Endothelial cell of umbilical vein (primary cell): ENCODE data around the gene PIRT. TPM values are rescaled to one million over a fixed set of nuclear protein-coding genes. Genes with fewer than 3 reads are reported as not detected.

Source experiments
- BruUV-seq: library from RNA; stranded (reverse); fragments of 400-500 nt; replicated peaks from 2 replicates; lab custom pipeline; 2021; lab: Mats Ljungman, UMichigan
- CTCF ChIA-PET: fragments of 300-600, 350-600 bp; sonication (Branson Sonifier 250); formaldehyde crosslinking; loops from one replicate; lab custom pipeline; 2021; ENCODE audit warnings: antibody characterized with exemption, inconsistent platforms; lab: Charles Lee
- POLR2A ChIA-PET: fragments of 300-600, 350-600 bp; sonication (Branson Sonifier 250); formaldehyde crosslinking; loops from one replicate; lab custom pipeline; 2021; ENCODE audit warnings: antibody characterized with exemption, inconsistent platforms; lab: Charles Lee
- DNase-seq: peaks from one replicate; pipeline ENCODE4 v3.0.0-alpha.2; 2011; ENCODE audit warnings: low read depth, low spot score
- FAIRE-seq: peaks from 2 replicates; lab custom pipeline; 2011; peaks lifted over from hg19 to GRCh38; lab: Jason Lieb, UNC
- H2AFZ ChIP-seq: 2 replicates; pipeline ENCODE4 v1.6.0; 2012; ENCODE audit warnings: low read depth, low read length, control low read depth, inconsistent platforms
- H3K27ac ChIP-seq: 2 replicates; pipeline ENCODE4 v1.5.1; 2011; ENCODE audit warnings: low read depth, mild to moderate bottlenecking, control low read depth, low read length, moderate library complexity; ENCODE audit not compliant: insufficient read depth
- H3K27me3 ChIP-seq, 2 experiments: 2 replicates each; pipeline versions ENCODE4 v1.6.0 to v1.6.1; 2011; ENCODE audit warnings: low read length in 2 of 2, mixed read lengths in 1 of 2; ENCODE audit not compliant: control insufficient read depth in 2 of 2, insufficient read depth in 2 of 2
- H3K36me3 ChIP-seq, 2 experiments: 2 replicates in 1 of 2; 3 replicates in 1 of 2; pipeline ENCODE4 v1.5.1; 2011; ENCODE audit warnings: low read length in 2 of 2, mild to moderate bottlenecking in 1 of 2, moderate library complexity in 1 of 2; ENCODE audit not compliant: control insufficient read depth in 2 of 2, insufficient read depth in 2 of 2; ENCODE audit errors: extremely low read depth in 1 of 2
- H3K4me1 ChIP-seq: 3 replicates; pipeline ENCODE4 v1.5.1; 2011; ENCODE audit warnings: mild to moderate bottlenecking, low read length; ENCODE audit not compliant: control insufficient read depth, insufficient read depth; ENCODE audit errors: extremely low read depth
- H3K4me2 ChIP-seq: 2 replicates; pipeline ENCODE4 v1.6.1; 2011; ENCODE audit warnings: low read length, control low read depth, mixed read lengths; ENCODE audit not compliant: insufficient read depth
- H3K4me3 ChIP-seq, 3 experiments: fragments of 200-600 bp in 1 of 3; sonication (generic), shearing (Covaris generic) in 1 of 3; replicated peaks in 1 of 3; 2 replicates each; pipeline ENCODE4 v1.5.1; 2011 to 2016; ENCODE audit warnings: control low read depth in 3 of 3, low read length in 3 of 3, mild to moderate bottlenecking in 2 of 3, inconsistent platforms in 1 of 3, low read depth in 1 of 3, moderate library complexity in 1 of 3; ENCODE audit not compliant: insufficient read depth in 1 of 3
- H3K79me2 ChIP-seq: 2 replicates; pipeline ENCODE4 v1.6.0; 2012; ENCODE audit warnings: low read length, inconsistent platforms; ENCODE audit not compliant: control insufficient read depth, insufficient read depth
- H3K9ac ChIP-seq: replicated peaks from 2 replicates; pipeline ENCODE3; 2011; ENCODE audit warnings: low read length, control low read depth; ENCODE audit not compliant: insufficient read depth; ENCODE audit errors: extremely low read depth
- H3K9me1 ChIP-seq: replicated peaks from 3 replicates; pipeline ENCODE4 v1.6.0; 2011; ENCODE audit warnings: mild to moderate bottlenecking, low read length; ENCODE audit not compliant: control insufficient read depth, insufficient read depth; ENCODE audit errors: extremely low read depth
- H3K9me3 ChIP-seq: replicated peaks from 2 replicates; pipeline ENCODE4 v1.5.1; 2012; ENCODE audit warnings: low read length, inconsistent platforms; ENCODE audit not compliant: control insufficient read depth, insufficient read depth
- H4K20me1 ChIP-seq: replicated peaks from 2 replicates; pipeline ENCODE3; 2011; ENCODE audit warnings: mild to moderate bottlenecking, low read length; ENCODE audit not compliant: control insufficient read depth, insufficient read depth; ENCODE audit errors: extremely low read depth
- CTCF ChIP-seq, 2 donors: IDR thresholded peaks; 1 replicate in 1 of 2; 2 replicates in 1 of 2; pipeline ENCODE4 v1.5.1; 2011; ENCODE audit warnings: low read length in 2 of 2, mild to moderate bottlenecking in 2 of 2, moderate library complexity in 2 of 2, control low read depth in 1 of 2, inconsistent platforms in 1 of 2, low read depth in 1 of 2; ENCODE audit not compliant: insufficient read depth in 1 of 2; ENCODE audit errors: extremely low read depth in 1 of 2
- FOS ChIP-seq: IDR thresholded peaks from 2 replicates; pipeline ENCODE4 v1.6.1; 2011; ENCODE audit warnings: mild to moderate bottlenecking, low read length, moderate library complexity, borderline replicate concordance; ENCODE audit not compliant: insufficient read depth
- GATA2 ChIP-seq: IDR thresholded peaks from 2 replicates; pipeline ENCODE4 v1.7.0; 2011; ENCODE audit warnings: low read depth, mild to moderate bottlenecking, moderate library complexity, mixed read lengths, low read length; ENCODE audit not compliant: insufficient read length, insufficient read depth
- JUN ChIP-seq: IDR thresholded peaks from 2 replicates; pipeline ENCODE4 v1.6.1; 2011; ENCODE audit warnings: borderline replicate concordance, low read depth; ENCODE audit not compliant: insufficient read length, insufficient read depth
- MYC ChIP-seq: IDR thresholded peaks from one replicate; pipeline ENCODE4 v1.6.1; 2011; ENCODE audit warnings: mild to moderate bottlenecking, low read depth, low read length
- POLR2AphosphoS5 ChIP-seq: IDR thresholded peaks from 2 replicates; pipeline ENCODE4 v1.6.1; 2012; ENCODE audit warnings: low read depth, mild to moderate bottlenecking, control low read depth, low read length, moderate library complexity; ENCODE audit not compliant: insufficient read depth
- dilution Hi-C: fragments of 300-500 bp; cut with MboI; formaldehyde crosslinking; loops from one replicate; pipeline ENCODE4 v1.15.0; 2019; ENCODE audit warnings: low sequenced_read_pairs; ENCODE audit not compliant: extremely low pct_ligation_motif_present
- intact Hi-C: fragments of 100-400 bp; cut with micrococcal nuclease; formaldehyde crosslinking; loops from one replicate; pipeline ENCODE4 v1.10.0; 2022
- polyA plus RNA-seq, 4 experiments: library from polyadenylated mRNA; depleted of rRNA in 3 of 4; stranded (reverse) in 3 of 4; unstranded in 1 of 4; fragments of >200 nt; gene quantifications; 2 replicates each; pipeline versions ENCODE4 v1.2.1 to v1.2.3, GENCODE V29; 2011 to 2012; ENCODE audit warnings: missing spikeins in 1 of 4
- total RNA-seq: library from RNA; stranded (reverse); gene quantifications from 2 replicates; pipeline ENCODE4 v1.2.3, GENCODE V29; 2021
- TF ChIP-seq, protein P1 (sequence below): IDR thresholded peaks from 2 replicates; pipeline ENCODE4 v1.6.1; 2011; ENCODE audit not compliant: insufficient read depth, insufficient read length

Gene PIRT
- total and polyA plus RNA-seq, 2 donors (not counting 3 experiments of a cell fraction or from before 2014, with no cell fraction given), result not detected

GRCh38 chr17:10807704-10808128, 30.2 kb downstream of the PIRT start:
- Histone ChIP-seq H3K9ac (no peak overlapping the region), H3K9me3 (no peaks in the 10 kb centered on the region), H3K4me1 (no peaks in the 10 kb centered on the region), H3K9me1 (no peaks in the 10 kb centered on the region), H3K79me2 (no peaks in the 10 kb centered on the region), H3K27ac (no peak overlapping the region), H3K36me3 (no peaks in the 10 kb centered on the region), H3K4me3 (no peak overlapping the region), H3K27me3 (no peaks in the 10 kb centered on the region), H4K20me1 (no peaks in the 10 kb centered on the region), H2AFZ (no peak overlapping the region), H3K4me2 (no peak overlapping the region)
- intact Hi-C loops, result no loop called here
- DNase-seq, result no peak
- dilution Hi-C loops, result no loop called here
- BruUV-seq, result no TSS peak
- TF ChIP-seq, protein P1, sequence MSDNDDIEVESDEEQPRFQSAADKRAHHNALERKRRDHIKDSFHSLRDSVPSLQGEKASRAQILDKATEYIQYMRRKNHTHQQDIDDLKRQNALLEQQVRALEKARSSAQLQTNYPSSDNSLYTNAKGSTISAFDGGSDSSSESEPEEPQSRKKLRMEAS, result no peak
- TF ChIP-seq MYC (no peak), POLR2AphosphoS5 (no peak), CTCF (IDR thresholded peaks at IDR 0.05; ENCODE audit: extremely low read depth in 1 of 2, insufficient read depth in 1 of 2, low read depth in 1 of 2, low read length in 2 of 2) (no peak), GATA2 (no peak), JUN (no peak), FOS (no peak)
- no peak for FAIRE-seq
- ChIA-PET CTCF (no interaction called here), POLR2A (no interaction called here)
